ENCODE results near the gene MSI2.

MSI2 gene

DNA sequence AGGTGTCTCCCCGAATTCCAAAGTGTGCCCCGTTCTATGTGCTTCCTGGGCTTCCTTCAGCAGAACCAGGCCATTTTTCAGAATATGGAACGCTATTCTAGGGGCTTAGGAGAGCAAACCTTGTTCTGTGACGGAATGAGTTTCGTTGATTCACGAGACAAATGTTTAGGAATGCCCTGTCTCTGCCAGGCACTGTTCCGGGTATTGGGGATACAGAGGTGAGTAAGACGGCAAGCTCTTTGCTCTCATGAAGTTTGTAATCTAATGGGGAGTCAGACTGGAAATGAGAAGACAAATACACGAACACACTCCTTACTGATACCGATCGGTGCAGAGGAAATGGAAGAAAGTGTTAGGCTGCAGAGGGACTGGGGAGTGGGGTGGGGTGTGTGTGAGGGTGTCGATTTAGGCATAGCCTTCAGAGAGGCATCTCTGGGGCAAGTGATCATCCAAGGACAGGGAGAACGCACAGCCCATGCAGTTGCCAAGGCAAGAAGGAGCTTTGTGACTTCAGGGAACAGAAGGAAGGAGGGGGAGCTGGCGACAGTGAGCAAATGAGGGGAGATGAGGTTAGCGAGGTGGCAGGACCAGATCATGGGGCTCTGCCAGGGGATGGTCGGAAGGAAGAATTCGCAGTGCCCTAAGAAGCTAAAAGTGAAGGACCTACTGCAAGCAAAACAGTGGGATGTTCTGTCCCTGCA, 189.6 kb downstream of the MSI2 start:
- DNase-seq: no peak

DNA sequence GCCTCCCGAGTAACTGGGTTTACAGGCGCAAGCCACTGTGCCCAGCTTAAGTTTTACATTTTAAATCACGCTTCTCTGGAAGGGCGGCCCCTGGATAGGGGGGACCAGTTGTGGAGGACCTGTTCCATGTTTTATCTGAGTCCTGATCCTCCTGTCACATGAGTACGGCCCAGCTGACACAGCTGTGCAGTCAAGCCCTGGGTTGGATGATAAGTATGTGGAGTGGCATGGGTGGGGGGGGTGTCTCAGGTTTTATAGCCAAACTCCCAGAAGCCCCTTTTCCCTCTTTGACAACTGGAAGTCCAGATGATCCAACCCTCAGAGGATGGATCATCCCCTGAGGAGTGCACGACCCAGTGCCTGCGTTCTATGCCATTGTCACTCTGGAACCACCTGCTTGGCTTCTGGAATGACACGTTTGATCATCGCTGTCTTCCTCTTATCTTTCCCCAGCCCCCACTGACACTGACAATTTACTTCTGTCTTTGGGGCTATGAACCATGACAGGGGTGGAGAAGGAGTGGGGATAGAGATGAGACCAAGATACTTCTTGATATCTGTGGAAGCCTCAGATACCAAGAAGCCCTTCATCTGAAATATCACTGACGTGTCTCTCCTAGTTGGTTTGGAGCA, 191.2 kb downstream of the MSI2 start:
- DNase-seq: no peak

DNA sequence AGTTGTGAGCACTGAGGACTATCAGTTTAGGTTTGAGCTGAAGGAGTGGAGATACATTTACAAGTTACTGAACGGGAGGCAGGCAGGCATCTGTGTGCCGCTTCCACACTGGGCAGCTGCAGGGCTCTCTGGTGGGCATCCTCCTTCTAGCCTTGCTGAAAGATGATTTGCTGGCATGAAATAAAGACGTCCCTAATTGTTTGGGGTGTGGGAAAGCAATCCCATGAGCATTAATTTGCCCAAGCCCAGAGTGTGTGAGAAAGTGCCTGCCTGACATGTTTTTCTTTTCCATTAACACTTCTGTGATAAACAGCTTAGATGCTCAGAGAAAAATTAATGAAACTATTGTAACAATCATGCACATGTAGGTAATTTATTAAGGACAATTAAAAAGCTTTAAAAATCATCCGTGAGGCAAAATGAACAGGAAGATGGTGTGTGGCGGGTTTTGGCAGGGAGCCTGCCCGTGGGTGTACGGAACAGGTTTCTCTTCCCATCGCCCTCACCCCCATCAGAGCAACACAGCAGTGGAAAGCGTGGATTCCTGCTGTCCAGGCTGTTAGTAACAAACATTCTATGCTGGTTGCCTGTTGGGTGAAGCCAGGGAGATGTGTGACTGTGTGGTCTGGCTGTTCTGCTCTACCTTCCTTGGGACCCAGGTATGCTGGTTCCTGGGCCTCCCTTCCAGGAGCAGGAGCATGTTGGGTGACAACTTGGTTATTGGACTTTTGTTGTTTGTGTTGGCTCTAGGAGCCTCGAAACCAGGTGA, 191.9 kb downstream of the MSI2 start:
- no peak for DNase-seq

DNA sequence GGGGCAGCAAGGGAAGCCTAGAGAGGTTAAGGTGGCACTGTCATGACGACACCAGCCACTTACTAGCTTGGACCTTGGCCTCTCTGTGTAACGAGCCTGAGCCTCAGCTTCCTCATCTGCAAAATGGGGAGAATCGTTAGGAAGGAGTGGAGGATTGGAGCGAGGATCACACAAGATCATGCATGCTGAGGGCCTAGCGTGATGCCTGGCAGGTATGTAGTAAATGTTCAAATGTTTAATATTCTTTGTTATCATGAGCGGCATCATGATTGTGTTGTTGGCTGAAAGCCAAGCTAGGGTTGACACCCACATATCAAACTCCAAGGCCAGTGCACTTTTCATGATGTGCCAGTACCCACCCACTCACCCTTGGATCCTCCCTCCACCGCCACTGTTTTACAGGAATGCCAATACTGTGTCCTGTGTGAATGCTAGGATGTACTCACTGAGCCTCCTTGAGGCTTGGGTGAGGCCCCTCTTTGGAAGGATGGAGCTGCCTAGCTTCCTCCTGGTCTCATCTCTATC, 192.5 kb downstream of the MSI2 start:
- no peak for DNase-seq

DNA sequence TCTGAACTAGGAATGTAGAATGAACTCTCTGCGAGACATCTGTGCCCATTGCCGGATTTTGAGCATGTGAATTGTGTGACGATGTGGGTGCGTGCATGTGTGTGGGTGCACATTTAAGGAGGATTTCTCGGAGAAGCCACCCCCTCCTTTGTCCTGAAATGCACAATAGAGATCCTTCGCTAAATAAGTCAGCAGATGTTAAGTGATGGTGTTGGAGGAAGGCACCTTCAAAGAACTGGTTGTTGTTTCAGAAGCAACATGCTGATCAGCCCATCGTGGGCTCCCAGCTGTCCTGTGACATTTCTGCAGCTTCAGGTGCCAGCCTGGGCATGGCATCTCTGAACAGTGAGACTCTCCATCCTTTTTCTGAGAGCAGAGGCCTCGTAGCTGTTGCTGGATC, 194.9 kb downstream of the MSI2 start:
- no peak for DNase-seq

DNA sequence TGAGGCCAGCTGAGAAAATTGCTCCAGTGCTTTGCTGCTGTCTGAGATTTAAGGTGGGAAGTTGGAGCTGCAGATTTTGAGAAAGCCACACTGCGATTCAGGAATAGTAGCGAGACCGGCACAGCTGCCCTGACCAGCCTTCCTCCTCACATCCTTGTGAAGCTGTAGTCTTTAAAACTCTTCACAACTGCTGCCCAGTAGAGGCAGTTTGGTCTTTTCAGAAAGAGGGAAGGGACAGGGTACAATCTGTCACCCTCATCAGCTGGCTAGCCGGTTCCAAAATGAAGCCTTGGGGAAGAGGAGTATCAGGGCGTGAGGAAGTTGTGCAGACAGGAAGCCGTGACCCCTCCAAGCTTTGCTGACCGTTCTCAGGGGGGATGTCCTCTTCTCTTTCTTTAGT, 195.3 kb downstream of the MSI2 start:
- no peak for DNase-seq

DNA sequence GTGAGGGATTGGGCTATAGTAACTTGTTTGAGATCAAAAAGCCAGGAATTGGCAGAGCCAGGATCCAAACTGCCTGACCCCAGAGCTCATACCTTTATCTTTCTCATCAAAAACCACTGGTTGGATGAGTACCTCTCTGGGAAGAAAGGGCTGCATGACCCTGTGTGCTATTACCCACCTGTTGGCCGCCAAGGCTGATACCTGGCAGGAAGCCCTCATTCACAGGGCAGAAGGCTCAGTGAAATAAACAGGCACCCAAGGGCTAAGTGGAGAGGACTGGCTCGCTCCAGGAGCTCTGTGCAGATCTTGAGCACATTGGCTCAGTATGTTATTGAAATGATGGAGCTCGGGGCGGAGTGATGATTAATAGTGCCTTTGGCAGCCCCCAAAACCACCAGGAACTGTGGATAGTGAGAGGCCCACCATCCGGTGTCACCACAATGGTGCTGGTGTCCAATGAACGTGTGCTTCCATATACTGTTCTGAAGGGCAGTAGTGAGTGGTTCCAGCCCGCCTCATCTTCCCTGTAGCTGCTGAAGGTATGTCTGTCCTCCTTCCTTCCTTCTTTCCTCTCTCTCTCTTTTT, 197.6 kb downstream of the MSI2 start:
- DNase-seq: no peak

DNA sequence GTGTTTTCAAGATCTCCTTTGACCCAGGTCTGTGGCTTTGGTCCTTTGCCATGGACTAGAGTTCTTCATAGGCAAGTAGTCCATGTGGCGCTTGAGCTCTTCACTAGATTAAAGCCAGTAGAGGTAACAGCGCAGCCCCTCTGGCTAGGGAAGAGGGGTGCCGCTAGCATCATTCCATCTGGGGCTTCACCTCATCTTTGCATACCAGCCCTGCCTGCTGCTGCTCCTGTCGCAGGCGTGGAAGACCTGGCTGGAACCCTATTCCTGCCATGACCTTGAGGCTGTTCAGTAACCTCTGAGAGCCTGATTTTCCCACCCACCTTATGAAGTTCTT, 198.4 kb downstream of the MSI2 start:
- no peak for DNase-seq

DNA sequence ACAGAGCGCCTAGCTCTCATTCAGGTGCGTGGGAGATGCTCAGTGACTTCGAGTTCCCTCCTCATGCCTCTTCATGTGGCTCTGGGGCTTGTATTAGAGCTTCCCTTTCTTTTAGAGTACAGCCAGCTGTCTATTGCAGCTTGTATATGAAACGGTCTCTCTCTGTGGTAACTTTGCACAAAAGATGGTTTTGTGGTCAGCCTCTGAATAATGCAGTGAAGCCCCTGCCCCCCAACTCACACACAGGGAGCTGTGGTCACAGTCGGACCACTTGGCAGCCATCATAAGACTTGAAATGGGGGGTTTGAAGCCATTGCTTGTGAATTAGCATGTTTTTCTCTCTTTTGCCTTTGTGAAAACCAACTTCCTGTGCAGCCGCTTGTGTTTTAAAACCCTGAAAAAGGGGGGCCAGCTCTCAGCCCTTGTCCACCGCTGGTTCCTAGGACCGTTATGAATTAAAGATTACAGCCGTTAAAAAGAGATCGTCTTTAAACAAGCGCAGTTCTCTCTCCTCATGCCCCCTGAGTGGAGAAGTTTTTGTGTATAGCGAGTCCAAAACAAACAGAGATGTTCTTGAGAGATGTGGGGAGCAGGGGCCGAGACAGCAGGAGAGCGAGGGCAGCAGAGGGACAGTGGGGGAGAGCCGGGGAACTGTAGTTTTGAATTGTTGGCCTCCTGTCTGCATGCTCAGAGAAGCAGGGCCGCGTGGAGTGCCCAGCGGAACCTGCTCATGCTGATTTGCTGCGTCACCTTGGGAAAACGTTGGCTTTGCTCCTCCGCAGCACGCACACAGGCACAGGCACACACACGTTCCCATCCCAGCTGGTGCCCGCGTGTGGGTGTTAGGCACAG, 199.0 kb downstream of the MSI2 start:
- peak; percentile 67 for DNase-seq

DNA sequence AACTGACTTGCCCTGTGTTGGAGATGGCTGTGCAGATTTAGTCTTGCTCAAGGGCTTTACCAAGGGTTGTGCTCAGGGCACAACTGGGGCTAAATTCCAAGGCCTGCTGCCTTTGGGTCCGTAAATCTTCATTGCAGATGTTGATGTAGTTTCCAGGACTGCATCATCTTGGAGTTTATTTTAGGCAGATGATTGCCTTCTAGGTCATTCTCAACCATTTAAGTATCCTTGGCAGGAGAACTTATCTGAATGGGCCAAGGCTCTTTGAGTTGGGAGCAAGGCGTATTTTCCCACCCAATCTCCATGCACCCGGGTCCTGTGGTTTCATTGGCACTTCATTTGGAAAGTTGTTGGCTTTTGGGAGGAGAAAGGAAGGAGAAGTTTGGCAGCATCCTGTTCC, 200.3 kb downstream of the MSI2 start:
- DNase-seq: no peak

DNA sequence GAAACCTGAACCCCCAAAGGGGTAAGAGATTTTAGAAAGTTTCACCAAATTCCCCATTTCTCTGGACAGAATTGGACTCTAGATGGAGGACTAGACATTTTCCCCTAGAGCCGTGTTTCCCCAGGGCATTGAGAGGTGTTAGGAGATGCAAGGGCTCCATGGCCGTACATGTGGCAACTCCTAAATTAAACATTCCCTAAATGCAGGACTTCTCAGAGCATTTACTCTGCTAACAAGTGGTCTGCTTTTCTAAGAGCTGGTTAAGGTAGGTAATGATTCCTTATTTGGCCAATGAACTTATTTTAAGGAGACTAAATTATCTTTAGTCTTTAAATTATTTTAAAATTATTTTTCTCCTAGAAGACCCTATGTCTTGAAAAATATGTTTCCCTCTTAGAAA, 200.9 kb downstream of the MSI2 start:
- no peak for DNase-seq

DNA sequence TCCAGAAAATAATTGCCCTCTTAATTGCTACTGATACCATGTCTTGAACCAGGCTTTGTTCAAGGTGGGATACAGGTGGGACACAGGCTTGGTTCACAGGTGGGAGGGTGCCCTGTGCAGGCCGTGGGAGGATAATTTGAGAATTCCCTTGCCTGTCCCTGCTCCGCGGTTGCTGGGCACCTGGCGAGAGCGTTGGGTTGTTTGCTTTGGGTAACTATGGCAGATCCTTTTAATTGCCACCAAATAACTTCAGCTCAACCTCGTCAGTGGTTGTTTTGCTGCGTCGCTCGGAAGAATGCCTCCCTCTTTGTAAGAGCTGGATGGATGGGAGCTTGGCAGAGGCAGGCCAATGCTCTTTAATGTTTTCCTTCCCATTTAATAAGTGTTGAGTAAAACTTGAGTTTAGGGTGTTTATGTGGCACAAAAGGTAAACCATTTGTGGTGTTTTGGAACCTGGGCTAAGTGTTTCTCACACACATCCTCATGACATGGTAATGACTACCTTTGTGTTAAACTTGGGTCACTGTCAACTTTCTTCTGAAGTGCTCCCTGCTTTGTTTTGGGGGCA, 202.5 kb downstream of the MSI2 start:
- DNase-seq: no peak

DNA sequence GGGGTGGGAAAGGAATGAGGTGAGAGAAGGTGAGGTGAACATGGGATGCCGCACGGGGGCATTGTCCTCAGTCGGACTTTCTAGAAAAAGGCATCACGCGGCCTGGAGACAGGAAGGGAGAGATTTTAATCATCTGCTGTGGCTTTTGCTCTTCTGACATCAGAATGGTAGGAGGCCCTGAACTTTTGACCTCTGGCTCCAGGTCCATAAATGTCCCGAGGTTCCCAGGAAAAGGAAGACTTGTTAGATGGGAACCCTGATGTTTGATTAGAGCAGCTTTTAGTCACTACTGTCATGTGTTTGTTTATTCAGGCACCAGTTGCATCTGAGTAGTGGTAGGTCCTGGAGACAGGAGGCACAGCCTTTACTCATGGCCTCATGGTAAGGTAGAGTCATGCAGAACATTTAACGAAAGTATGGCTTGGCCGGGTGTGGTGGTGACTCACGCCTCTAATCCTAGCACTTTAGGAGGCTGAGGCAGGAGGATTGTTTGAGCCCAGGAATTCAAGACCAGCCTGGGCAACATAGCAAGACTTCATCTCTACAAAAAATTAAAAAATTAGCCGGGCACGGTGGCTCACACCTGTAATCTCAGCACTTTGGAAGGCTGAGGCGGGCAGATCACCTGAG, 203.1 kb downstream of the MSI2 start:
- DNase-seq: no peak

DNA sequence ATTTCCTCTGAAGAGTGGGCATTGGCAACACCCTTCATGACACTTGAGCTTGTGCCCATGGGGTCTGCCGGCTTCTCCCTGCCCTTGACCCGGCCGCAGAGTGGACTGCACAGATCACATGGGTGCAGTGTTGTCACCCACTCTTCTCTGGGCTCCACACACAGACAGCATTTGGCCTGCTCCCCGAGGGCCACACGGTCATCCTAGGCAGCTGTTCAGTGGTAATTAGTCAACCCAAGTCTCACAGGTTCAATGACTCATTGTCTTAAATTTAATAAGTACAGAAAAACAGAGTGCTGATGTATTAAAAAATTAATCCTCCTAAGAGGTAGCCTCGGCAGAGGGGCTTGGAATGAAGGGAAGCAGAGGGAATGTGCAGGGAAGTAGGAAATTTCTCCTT, 204.8 kb downstream of the MSI2 start:
- peak; percentile 73 for DNase-seq

DNA sequence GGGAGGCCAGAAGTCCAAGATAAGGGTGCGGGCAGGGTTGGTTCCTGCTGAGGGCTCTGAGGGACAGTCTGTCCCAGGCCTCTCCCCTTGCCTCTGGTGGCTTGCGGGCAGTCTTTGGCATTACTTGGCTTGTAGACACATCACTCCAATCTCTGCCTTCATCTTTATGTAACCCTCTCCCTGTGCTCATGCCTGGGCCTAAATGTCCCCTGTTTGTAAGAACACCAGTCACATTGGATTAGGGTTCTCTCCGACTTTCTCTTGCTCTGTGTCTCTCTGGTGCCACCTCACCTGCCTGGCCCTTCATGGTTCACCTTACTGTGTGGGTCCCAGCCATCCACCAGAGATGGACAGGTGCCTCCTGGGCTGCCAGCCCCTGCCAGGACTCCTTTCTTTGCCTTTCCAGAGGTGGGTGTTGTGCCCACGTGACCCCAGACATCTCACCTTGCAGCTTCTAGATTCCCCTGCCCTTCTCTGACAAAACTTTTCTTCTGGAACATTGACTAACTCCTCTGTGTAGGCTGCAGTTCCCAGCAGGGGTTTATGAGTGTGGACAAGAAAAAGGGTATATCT, 205.8 kb downstream of the MSI2 start:
- DNase-seq: no peak

DNA sequence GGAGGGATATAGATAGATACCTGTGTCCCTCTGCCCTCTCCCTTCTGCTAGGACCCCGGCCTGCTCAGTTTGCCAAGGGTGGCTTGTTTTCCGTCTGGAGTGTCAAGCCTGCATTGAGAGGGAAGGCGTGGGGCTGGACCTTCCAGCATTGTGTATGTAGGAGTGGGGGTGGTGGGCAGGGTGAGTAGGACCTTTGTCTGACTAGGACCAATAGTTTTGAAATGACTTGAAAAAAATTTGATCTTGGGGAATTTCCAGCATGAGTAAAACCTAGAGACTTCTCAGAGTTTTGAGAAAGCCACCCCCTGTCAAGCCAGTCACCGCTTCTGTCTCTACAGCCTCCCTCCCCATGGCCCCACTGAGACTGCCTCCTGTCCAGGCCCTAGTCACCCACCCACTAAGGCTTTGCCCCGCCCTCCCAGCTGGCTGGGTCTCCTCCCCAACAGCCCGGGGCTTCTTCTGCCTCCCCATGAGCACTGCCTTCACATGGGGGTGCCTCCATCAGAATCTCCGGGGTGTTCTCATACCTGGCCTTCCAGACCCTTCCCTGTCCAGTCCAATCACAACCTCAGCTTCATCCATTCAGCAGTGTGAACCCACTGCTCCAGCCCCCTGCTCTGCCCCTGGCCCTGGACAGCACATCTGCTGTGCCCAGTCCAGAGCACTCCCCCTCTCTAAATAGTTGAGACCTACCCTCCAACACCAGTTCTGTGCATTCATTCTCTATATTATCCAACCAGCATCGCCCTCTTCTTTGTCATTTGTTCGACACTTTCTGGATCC, 207.0 kb downstream of the MSI2 start:
- DNase-seq: peak; percentile 89

DNA sequence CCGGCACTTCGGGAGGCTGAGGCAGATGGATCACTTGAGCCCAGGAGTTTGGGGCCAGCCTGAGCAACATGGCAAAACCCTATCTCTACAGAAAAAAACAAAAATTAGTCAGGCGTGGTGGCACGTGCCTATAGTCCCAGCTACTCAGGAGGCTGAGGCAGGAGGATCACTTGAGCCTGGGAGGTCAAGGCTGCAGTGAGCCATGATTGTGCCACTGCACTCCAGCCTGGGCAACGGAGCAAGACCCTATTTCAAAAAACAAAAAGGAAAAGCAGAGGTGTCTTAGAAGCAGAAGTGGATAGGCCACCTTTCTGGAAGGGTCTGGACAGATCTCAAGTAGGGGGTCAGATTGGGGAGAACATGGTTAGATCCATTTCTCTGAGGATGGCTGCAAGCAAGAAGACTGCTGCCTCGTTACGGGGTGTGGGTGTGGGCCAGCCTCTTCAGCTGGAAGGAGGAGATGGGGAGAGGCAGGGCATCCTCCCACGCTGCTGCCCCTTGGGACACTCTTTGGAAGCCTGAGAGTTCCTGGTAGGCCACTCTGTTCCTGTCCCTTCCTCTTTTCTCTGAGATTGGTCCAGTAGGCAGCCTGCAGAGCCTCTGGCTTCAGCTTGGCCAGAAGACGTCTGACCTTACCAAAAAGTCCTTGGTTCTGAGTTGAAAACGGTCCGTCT, 208.0 kb downstream of the MSI2 start:
- DNase-seq: no peak

DNA sequence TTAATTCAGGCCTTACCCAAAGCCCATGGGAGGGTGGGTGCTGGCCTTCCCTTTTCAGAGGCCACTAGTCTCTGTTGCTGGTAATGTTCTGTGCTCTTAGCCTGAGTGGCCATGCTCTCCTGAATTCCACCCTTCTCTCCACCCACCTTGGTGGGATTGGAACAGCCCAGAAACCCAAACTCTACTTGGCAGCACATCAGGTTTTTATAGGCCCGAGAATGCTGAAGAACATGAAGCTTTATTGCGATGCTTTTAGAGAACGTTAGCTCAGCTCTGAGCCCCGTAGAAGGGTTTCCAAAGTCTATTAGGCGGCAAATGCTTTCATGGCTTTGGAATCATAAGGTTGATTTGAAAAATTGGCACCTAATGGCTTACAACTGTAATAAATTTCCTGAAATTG, 209.3 kb downstream of the MSI2 start:
- DNase-seq: no peak

DNA sequence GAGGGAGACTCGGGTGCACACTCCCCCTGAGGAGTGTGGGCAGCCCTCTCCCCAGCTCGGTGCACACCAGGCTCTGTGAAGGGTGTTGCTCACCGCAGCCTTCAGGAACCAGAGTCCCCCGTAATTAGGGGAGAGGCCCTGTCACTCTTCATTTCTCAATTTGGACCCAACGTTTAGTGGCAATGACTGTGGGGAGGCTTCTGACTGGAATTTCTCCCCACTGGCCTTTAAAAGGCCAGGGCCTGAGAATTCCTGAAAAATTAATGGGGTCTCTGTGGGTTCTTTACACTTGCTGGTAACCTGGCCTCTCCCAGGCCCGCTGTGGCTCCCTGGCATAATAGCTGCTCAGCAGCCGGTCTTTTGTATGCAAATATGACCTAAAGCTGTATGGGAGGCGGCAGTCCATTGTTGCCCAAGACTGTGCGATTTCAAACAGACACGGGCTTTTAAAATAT, 209.7 kb downstream of the MSI2 start:
- no peak for DNase-seq

DNA sequence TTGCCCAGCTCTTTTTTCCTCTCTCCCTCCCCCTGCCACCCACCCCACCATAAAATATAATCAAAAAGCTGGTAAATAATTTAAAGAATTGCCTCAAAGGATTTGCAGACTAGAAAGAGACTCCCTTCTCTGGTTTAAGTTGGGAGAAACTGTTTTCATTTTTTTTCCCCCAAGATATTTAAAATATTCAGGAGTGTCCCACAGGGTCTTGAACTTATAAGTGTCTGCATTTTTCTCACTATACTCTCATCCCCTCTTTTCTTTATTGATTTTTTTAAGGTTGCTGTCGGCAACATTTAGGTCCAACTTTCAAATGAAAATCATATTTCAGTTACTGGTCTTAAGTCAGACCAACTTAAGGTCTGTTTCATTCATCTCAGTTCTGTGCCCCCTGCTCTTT, 210.2 kb downstream of the MSI2 start:
- DNase-seq: no peak
